ENCODE data around the gene SAMD4A. TPM values are rescaled to one million over a fixed set of nuclear protein-coding genes. Genes with fewer than 3 reads are reported as not detected.

Gene SAMD4A
- total RNA-seq, 4 donors from 2014 or later, result 15.3 to 40.2 (median 22.3) TPM

DNA sequence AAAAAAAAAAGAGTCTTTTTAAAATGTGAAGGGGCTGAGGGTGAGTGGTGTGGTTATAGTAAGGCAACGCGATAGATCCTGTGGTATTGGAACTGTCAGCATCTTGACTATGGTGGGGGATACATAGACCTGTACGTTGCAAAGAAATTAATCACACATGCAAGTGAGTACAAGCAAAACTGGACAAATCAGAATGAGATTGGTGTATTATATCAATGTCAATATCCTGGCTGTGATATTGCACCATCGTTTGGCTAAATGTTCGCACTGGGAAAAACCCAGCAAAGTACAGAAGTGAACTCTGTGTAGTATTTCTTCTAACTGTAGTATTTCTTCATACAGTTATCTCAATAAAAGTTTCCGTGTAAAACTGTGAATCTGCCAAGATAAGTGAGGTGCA is 267.8 kb downstream of the SAMD4A start:
- TF ChIP-seq POLR2A (IDR thresholded peaks at IDR 0.05) (no peak), POLR2AphosphoS5 (IDR thresholded peaks at IDR 0.05) (no peak), EP300 (IDR thresholded peaks at IDR 0.05; ENCODE audit: low read depth) (no peak)
- TF ChIP-seq, protein P1, sequence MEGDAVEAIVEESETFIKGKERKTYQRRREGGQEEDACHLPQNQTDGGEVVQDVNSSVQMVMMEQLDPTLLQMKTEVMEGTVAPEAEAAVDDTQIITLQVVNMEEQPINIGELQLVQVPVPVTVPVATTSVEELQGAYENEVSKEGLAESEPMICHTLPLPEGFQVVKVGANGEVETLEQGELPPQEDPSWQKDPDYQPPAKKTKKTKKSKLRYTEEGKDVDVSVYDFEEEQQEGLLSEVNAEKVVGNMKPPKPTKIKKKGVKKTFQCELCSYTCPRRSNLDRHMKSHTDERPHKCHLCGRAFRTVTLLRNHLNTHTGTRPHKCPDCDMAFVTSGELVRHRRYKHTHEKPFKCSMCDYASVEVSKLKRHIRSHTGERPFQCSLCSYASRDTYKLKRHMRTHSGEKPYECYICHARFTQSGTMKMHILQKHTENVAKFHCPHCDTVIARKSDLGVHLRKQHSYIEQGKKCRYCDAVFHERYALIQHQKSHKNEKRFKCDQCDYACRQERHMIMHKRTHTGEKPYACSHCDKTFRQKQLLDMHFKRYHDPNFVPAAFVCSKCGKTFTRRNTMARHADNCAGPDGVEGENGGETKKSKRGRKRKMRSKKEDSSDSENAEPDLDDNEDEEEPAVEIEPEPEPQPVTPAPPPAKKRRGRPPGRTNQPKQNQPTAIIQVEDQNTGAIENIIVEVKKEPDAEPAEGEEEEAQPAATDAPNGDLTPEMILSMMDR (IDR thresholded peaks at IDR 0.05), result no peak
- 85 to 89% methylated on average over 4 to 6 of the region's 6 CpGs for WGBS, 2 donors (ENCODE audit: low coverage in 1 of 2)
- H3K9me3 ChIP-seq, result no peaks in the 10 kb centered on the region
- intact Hi-C loops (cut with DNase I; ENCODE audit: low total_unique reads), result no loop called here
- no peak overlapping the region for H3K4me3 ChIP-seq
- H3K27ac ChIP-seq, result no peak overlapping the region
- no peaks in the 10 kb centered on the region for H3K27me3 ChIP-seq
- in situ Hi-C loops (cut with MboI; ENCODE audit: low pct_ligation_motif_present in 1 of 4, low pct_unique_long_range_greater_than_20kb in 1 of 4, low sequenced_read_pairs in 3 of 4), result no loop called here
- no peaks in the 10 kb centered on the region for H3K4me1 ChIP-seq
- no peak for DNase-seq
- H3K36me3 ChIP-seq, result no peaks in the 10 kb centered on the region

DNA sequence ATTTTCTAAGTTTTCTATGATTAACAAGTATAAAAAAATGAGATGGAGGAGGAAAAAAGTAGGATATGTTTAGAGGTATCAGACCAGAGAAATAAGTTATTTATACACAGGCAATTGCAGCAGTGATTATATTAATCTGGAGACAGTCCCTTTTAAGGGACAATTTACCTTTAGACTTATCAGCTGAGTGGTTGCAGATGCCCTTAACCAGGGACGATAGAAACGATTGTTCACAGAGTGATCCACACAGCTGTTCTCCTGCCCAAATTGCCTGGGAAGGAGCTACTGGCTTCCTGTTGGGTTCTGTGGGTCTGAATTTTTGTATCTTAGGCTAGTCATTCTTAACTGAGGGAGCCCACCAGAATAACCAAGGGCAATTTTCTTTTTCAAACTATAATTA is 269.3 kb downstream of the SAMD4A start:
- Histone ChIP-seq H3K9me3 (no peaks in the 10 kb centered on the region), H3K27ac (no peak overlapping the region), H3K27me3 (no peaks in the 10 kb centered on the region), H3K36me3 (no peaks in the 10 kb centered on the region), H3K4me1 (no peaks in the 10 kb centered on the region), H3K4me3 (no peak overlapping the region)
- WGBS, 2 donors (ENCODE audit: low coverage in 1 of 2), result 53 to 70% methylated on average over 2 of the region's 2 CpGs
- intact Hi-C loops (cut with DNase I; ENCODE audit: low total_unique reads), result no loop called here
- in situ Hi-C loops (cut with MboI; ENCODE audit: low pct_ligation_motif_present in 1 of 4, low pct_unique_long_range_greater_than_20kb in 1 of 4, low sequenced_read_pairs in 3 of 4), result no loop called here
- no peak for DNase-seq
- TF ChIP-seq POLR2A (IDR thresholded peaks at IDR 0.05) (no peak), EP300 (IDR thresholded peaks at IDR 0.05; ENCODE audit: low read depth) (no peak), POLR2AphosphoS5 (IDR thresholded peaks at IDR 0.05) (no peak)
- TF ChIP-seq, protein P1 (IDR thresholded peaks at IDR 0.05), result no peak

DNA sequence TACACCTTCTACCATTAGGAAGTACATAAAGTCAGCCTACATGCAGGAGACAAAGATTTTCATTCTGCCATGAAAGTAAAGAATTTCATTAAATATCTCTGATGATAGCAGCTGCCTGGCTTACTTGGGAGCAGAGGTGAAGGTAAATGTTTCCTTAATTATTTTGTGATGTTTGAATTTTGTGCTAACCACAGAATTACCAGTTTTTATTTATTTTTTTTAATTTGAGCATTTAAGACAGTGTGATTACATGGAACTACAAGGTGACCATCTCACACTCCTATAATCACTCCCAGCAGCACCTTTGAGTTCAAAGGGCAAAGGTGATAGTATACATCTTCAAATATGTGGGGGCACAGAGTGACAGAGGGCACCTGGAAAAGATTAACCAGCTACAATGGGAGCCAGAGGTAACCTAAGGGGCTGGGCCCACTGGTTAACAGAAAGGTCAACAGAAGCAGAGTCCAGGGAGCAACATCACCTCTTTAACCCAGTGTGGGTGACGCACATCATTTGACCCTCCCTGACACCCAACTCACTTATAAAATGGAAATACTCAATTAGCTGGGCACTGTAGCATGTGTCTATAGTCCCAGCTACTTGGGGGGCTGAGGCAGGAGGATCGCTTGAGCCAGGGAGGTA is 270.7 kb downstream of the SAMD4A start:
- H3K4me3 ChIP-seq, result no peak overlapping the region
- no peak for DNase-seq
- no peaks in the 10 kb centered on the region for H3K9me3 ChIP-seq
- H3K4me1 ChIP-seq, result no peaks in the 10 kb centered on the region
- no peaks in the 10 kb centered on the region for H3K27me3 ChIP-seq
- 91 to 100% methylated on average over 1 to 2 of the region's 2 CpGs for WGBS, 2 donors (ENCODE audit: low coverage in 1 of 2)
- TF ChIP-seq, protein P1 (IDR thresholded peaks at IDR 0.05), result no peak
- no peak for TF ChIP-seq POLR2AphosphoS5 (IDR thresholded peaks at IDR 0.05)
- no peak for TF ChIP-seq EP300 (IDR thresholded peaks at IDR 0.05; ENCODE audit: low read depth)
- TF ChIP-seq POLR2A (IDR thresholded peaks at IDR 0.05), result no peak
- no peaks in the 10 kb centered on the region for H3K36me3 ChIP-seq
- no peak overlapping the region for H3K27ac ChIP-seq
- intact Hi-C loops (cut with DNase I; ENCODE audit: low total_unique reads), result no loop called here
- in situ Hi-C loops (cut with MboI; ENCODE audit: low pct_ligation_motif_present in 1 of 4, low pct_unique_long_range_greater_than_20kb in 1 of 4, low sequenced_read_pairs in 3 of 4), result no loop called here

DNA sequence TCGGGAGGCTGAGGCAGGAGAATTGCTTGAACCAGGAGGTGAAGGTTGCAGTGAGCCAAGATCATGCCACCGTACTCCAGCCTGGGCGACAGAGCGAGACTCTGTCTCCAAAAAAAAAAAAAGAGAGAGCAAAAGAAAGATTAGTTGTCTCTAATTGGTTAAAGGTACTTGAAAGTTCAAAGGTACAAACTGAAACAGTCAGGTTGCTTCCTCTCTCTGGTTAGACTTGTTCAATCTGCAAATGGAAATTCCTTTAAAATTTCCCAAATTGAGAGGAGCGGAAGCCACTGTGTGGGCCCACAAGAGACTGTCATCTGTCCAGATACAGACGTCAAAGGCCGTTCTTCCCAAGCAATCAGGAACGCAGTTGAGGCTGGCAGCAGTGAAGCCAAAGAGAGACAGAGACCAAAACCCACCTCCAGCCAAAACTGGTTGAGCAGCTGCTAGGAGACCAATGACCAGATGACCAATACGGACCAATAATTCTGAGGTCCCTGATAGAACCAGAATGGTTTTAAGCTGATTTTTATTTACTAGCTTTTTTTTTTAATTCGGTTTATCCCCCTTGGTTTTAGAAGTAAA is 272.1 kb downstream of the SAMD4A start:
- no peak for DNase-seq
- H3K36me3 ChIP-seq, result no peaks in the 10 kb centered on the region
- no peaks in the 10 kb centered on the region for H3K27me3 ChIP-seq
- intact Hi-C loops (cut with DNase I; ENCODE audit: low total_unique reads) (no loop called here), in situ Hi-C loops (cut with MboI; ENCODE audit: low pct_ligation_motif_present in 1 of 4, low pct_unique_long_range_greater_than_20kb in 1 of 4, low sequenced_read_pairs in 3 of 4) (no loop called here)
- 94 to 96% methylated on average over 9 to 10 of the region's 10 CpGs for WGBS, 2 donors (ENCODE audit: low coverage in 1 of 2)
- no peak overlapping the region for H3K4me3 ChIP-seq
- TF ChIP-seq POLR2AphosphoS5 (IDR thresholded peaks at IDR 0.05) (no peak), POLR2A (IDR thresholded peaks at IDR 0.05) (no peak), EP300 (IDR thresholded peaks at IDR 0.05; ENCODE audit: low read depth) (no peak)
- TF ChIP-seq, protein P1 (IDR thresholded peaks at IDR 0.05), result no peak
- no peaks in the 10 kb centered on the region for H3K4me1 ChIP-seq
- no peaks in the 10 kb centered on the region for H3K9me3 ChIP-seq
- H3K27ac ChIP-seq, result no peak overlapping the region

All from transverse colon (tissue), 4 donors.